Upper lobe of left lung (tissue), 6 donors: ENCODE data around the gene MGLL. TPM values are rescaled to one million over a fixed set of nuclear protein-coding genes. Genes with fewer than 3 reads are reported as not detected.

ENCODE experiments used
- ATAC-seq, 2 donors: fragments of 200-7000 bp; cut with Tn5 transposase; one replicate each; pipeline ENCODE4 v1.9.1; 2022; ENCODE audit warnings: mild to moderate bottlenecking in 2 of 2, moderate library complexity in 2 of 2; ENCODE audit not compliant: low FRiP score in 2 of 2
- DNase-seq, 2 donors: peaks; one replicate each; pipeline ENCODE4 v3.0.0-alpha.2; 2019 to 2020
- H3K27ac ChIP-seq, 4 donors: fragments of 200-600 bp; sonication (generic); one replicate each; pipeline ENCODE4 v1.5.1; 2016 to 2019
- H3K27me3 ChIP-seq, 4 donors: fragments of 200-600 bp; sonication (generic); one replicate each; pipeline ENCODE4 v1.5.1; 2017 to 2019
- H3K36me3 ChIP-seq, 4 donors: fragments of 200-600 bp; sonication (generic); one replicate each; pipeline ENCODE4 v1.5.1; 2016 to 2019
- H3K4me1 ChIP-seq, 4 donors: fragments of 200-600 bp; sonication (generic); one replicate each; pipeline ENCODE4 v1.5.1; 2018 to 2019
- H3K4me3 ChIP-seq, 4 donors: fragments of 200-600 bp; sonication (generic); one replicate each; pipeline ENCODE4 v1.5.1; 2017 to 2019; ENCODE audit warnings: mild to moderate bottlenecking in 2 of 4, moderate library complexity in 1 of 4
- H3K9me3 ChIP-seq, 4 donors: fragments of 200-600 bp; sonication (generic); one replicate each; pipeline ENCODE4 v1.5.1; 2018 to 2019
- CTCF ChIP-seq, 6 experiments: fragments of 450-650 bp in 4 of 6; fragments of 200-600 bp in 2 of 6; sonication (generic) in 2 of 6; IDR thresholded peaks; one replicate each; pipeline ENCODE4 v1.5.1; 2016 to 2019; ENCODE audit warnings: antibody characterized with exemption in 6 of 6
- EP300 ChIP-seq, 4 donors: sonication (generic); formaldehyde crosslinking; IDR thresholded peaks; one replicate each; pipeline ENCODE4 v1.5.1; 2017; ENCODE audit warnings: antibody characterized with exemption in 4 of 4, control low read depth in 2 of 4
- POLR2A ChIP-seq, 4 donors: fragments of 450-650 bp; IDR thresholded peaks; one replicate each; pipeline ENCODE4 v1.5.1; 2016 to 2017; ENCODE audit warnings: antibody characterized with exemption in 4 of 4, mild to moderate bottlenecking in 2 of 4
- POLR2AphosphoS5 ChIP-seq, 2 donors: sonication (generic); formaldehyde crosslinking; IDR thresholded peaks; one replicate each; pipeline ENCODE4 v1.5.1; 2017; ENCODE audit warnings: antibody characterized with exemption in 2 of 2
- WGBS, 2 donors: methylation state at CpG; one replicate each; pipeline ENCODE4 v1.1.5; 2017 to 2018; 5-methylcytosine and 5-hydroxymethylcytosine counted together
- total RNA-seq, 6 donors: library from RNA; depleted of rRNA in 4 of 6; stranded (reverse); fragments of >200 nt in 4 of 6; gene quantifications; one replicate each; pipeline versions ENCODE4 v1.1.0 to v1.2.1, GENCODE V29; 2016 to 2021
- donor health status: DM: no; HTN: no; CAD: no; lungs with moderate emphysema.
- donor health status: DM: no; HTN: yes; CAD: no; lungs with severe emphysema.

Gene MGLL
- total RNA-seq, 6 donors from 2014 or later, result 128 to 253 (median 190) TPM

- DNase-seq, result no peak
- Histone ChIP-seq H3K36me3 (no peaks in the 10 kb centered on the region), H3K27ac (no peak overlapping the region), H3K4me1 (no peaks in the 10 kb centered on the region), H3K4me3 (no peak overlapping the region), H3K9me3 (no peaks in the 10 kb centered on the region), H3K27me3 (no peaks in the 10 kb centered on the region)
- ATAC-seq, result no peak
- no peak for TF ChIP-seq CTCF (IDR thresholded peaks at IDR 0.05)
- no peak for TF ChIP-seq POLR2A (IDR thresholded peaks at IDR 0.05)
- TF ChIP-seq POLR2AphosphoS5 (IDR thresholded peaks at IDR 0.05), result no peak
- TF ChIP-seq EP300 (IDR thresholded peaks at IDR 0.05), result no peak
- 70% methylated on average over 2 of the region's 2 CpGs for WGBS, 2 donors
Observed at GRCh38 chr3:127856801-127857200, 34.5 kb upstream of the MGLL start.

GRCh38 chr3:127855246-127855645, 32.9 kb upstream of the MGLL start:
- no peaks in the 10 kb centered on the region for H3K4me1 ChIP-seq
- no peaks in the 10 kb centered on the region for H3K9me3 ChIP-seq
- no peaks in the 10 kb centered on the region for H3K27me3 ChIP-seq
- DNase-seq, result no peak
- H3K4me3 ChIP-seq, result no peak overlapping the region
- no peak for ATAC-seq
- H3K36me3 ChIP-seq, result no peaks in the 10 kb centered on the region
- WGBS, 2 donors, result 89 to 90% methylated on average over 1 of the region's 1 CpG
- TF ChIP-seq EP300 (IDR thresholded peaks at IDR 0.05), result no peak
- TF ChIP-seq POLR2A (IDR thresholded peaks at IDR 0.05), result no peak
- no peak for TF ChIP-seq CTCF (IDR thresholded peaks at IDR 0.05)
- TF ChIP-seq POLR2AphosphoS5 (IDR thresholded peaks at IDR 0.05), result no peak
- H3K27ac ChIP-seq, result no peak overlapping the region

GRCh38 chr3:127853681-127854080, 31.4 kb upstream of the MGLL start:
- no peaks in the 10 kb centered on the region for H3K4me1 ChIP-seq
- no peaks in the 10 kb centered on the region for H3K36me3 ChIP-seq
- no peak for TF ChIP-seq POLR2A (IDR thresholded peaks at IDR 0.05)
- no peak for TF ChIP-seq POLR2AphosphoS5 (IDR thresholded peaks at IDR 0.05)
- TF ChIP-seq CTCF (IDR thresholded peaks at IDR 0.05), result no peak
- no peak for TF ChIP-seq EP300 (IDR thresholded peaks at IDR 0.05)
- H3K9me3 ChIP-seq, result no peaks in the 10 kb centered on the region
- WGBS, 2 donors, result 94 to 95% methylated on average over 8 to 10 of the region's 10 CpGs
- H3K27me3 ChIP-seq, result no peaks in the 10 kb centered on the region
- ATAC-seq, result no peak
- H3K4me3 ChIP-seq, result no peak overlapping the region
- H3K27ac ChIP-seq, result no peak overlapping the region
- DNase-seq, result no peak

- Histone ChIP-seq H3K4me1 (peaks cover 0 to 3% (median 0%) of the 10 kb centered on the region in 4 donors), H3K27ac (no peak overlapping the region), H3K36me3 (no peaks in the 10 kb centered on the region), H3K27me3 (no peaks in the 10 kb centered on the region), H3K9me3 (no peaks in the 10 kb centered on the region), H3K4me3 (no peak overlapping the region)
- ATAC-seq (no peak), DNase-seq (no peak)
- 87 to 93% methylated on average over 9 of the region's 9 CpGs for WGBS, 2 donors
- TF ChIP-seq EP300 (IDR thresholded peaks at IDR 0.05) (no peak), POLR2AphosphoS5 (IDR thresholded peaks at IDR 0.05) (no peak), POLR2A (IDR thresholded peaks at IDR 0.05) (no peak), CTCF (IDR thresholded peaks at IDR 0.05) (no peak)
Observed at GRCh38 chr3:127851899-127852298, 29.6 kb upstream of the MGLL start.

GRCh38 chr3:127849368-127849767, 27.1 kb upstream of the MGLL start:
- TF ChIP-seq CTCF (IDR thresholded peaks at IDR 0.05) (no peak), POLR2AphosphoS5 (IDR thresholded peaks at IDR 0.05) (no peak), POLR2A (IDR thresholded peaks at IDR 0.05) (no peak), EP300 (IDR thresholded peaks at IDR 0.05) (no peak)
- DNase-seq, result no peak

More at GRCh38 chr3:127849368-127849767, 27.1 kb upstream of the MGLL start:
- 84 to 93% methylated on average over 5 of the region's 5 CpGs for WGBS, 2 donors
- peaks cover 0 to 3% (median 0%) of the 10 kb centered on the region in 4 donors for H3K4me1 ChIP-seq
- no peak overlapping the region for H3K4me3 ChIP-seq
- ATAC-seq, result no peak
- H3K27me3 ChIP-seq, result no peaks in the 10 kb centered on the region
- H3K36me3 ChIP-seq, result no peaks in the 10 kb centered on the region
- H3K9me3 ChIP-seq, result no peaks in the 10 kb centered on the region
- H3K27ac ChIP-seq, result no peak overlapping the region
